Right atrium auricular region (tissue), 2 donors: ENCODE data around the gene MGLL. TPM values are rescaled to one million over a fixed set of nuclear protein-coding genes. Genes with fewer than 3 reads are reported as not detected.
A peak's percentile ranks its signal among the peaks of the same experiment; 100 is the strongest.

Experiments
- DNase-seq: peaks from one replicate; pipeline ENCODE4 v3.0.0-alpha.2; 2019; ENCODE audit warnings: low spot score
- H3K27ac ChIP-seq, 2 donors: fragments of 200-600 bp; sonication (generic); 1 replicate in 1 of 2; 2 replicates in 1 of 2; pipeline ENCODE4 v1.5.1; 2016 to 2019
- H3K27me3 ChIP-seq, 2 donors: fragments of 200-600 bp; sonication (generic); one replicate each; pipeline versions ENCODE4 v1.5.1 to v1.6.0; 2017 to 2019
- H3K36me3 ChIP-seq: fragments of 200-600 bp; sonication (generic); one replicate; pipeline ENCODE4 v1.5.1; 2016
- H3K4me1 ChIP-seq, 2 donors: fragments of 200-600 bp; sonication (generic); one replicate each; pipeline versions ENCODE4 v1.5.1 to v1.6.0; 2017 to 2019
- H3K4me3 ChIP-seq, 2 donors: fragments of 200-600 bp; sonication (generic); 1 replicate in 1 of 2; 2 replicates in 1 of 2; pipeline ENCODE4 v1.5.1; 2017 to 2019; ENCODE audit warnings: mild to moderate bottlenecking in 1 of 2, moderate library complexity in 1 of 2
- H3K9me3 ChIP-seq, 2 donors: fragments of 200-600 bp; sonication (generic); one replicate each; pipeline ENCODE4 v1.5.1; 2019
- total RNA-seq, 2 donors: library from RNA; depleted of rRNA; stranded (reverse); fragments of >200 nt; gene quantifications; one replicate each; pipeline ENCODE4 v1.1.0, GENCODE V29; 2016
- TF ChIP-seq, protein P1 (sequence below), 2 donors: fragments of 200-600 bp; sonication (generic); IDR thresholded peaks; one replicate each; pipeline ENCODE4 v1.5.1; 2019; ENCODE audit warnings: antibody characterized with exemption in 2 of 2

The MGLL gene
- total RNA-seq, 2 donors from 2014 or later = 36.3 to 46.4 TPM

GRCh38 chr3:127820826-127821313 lies 1.4 kb downstream of the MGLL start:
- DNase-seq = no peak
- H3K27me3 ChIP-seq = no peaks in the 10 kb centered on the region
- peaks cover 0 to 53% of the 10 kb centered on the region in 2 donors for H3K4me1 ChIP-seq
- H3K36me3 ChIP-seq = peaks cover 8% of the 10 kb centered on the region
- H3K27ac ChIP-seq = peak overlapping the region; percentile 85 to 89
- TF ChIP-seq, protein P1, sequence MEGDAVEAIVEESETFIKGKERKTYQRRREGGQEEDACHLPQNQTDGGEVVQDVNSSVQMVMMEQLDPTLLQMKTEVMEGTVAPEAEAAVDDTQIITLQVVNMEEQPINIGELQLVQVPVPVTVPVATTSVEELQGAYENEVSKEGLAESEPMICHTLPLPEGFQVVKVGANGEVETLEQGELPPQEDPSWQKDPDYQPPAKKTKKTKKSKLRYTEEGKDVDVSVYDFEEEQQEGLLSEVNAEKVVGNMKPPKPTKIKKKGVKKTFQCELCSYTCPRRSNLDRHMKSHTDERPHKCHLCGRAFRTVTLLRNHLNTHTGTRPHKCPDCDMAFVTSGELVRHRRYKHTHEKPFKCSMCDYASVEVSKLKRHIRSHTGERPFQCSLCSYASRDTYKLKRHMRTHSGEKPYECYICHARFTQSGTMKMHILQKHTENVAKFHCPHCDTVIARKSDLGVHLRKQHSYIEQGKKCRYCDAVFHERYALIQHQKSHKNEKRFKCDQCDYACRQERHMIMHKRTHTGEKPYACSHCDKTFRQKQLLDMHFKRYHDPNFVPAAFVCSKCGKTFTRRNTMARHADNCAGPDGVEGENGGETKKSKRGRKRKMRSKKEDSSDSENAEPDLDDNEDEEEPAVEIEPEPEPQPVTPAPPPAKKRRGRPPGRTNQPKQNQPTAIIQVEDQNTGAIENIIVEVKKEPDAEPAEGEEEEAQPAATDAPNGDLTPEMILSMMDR (IDR thresholded peaks at IDR 0.05) = no peak
- no peaks in the 10 kb centered on the region for H3K9me3 ChIP-seq
- peak overlapping the region; percentile 20 to 85 for H3K4me3 ChIP-seq

GRCh38 chr3:127820221-127820825 lies 2.0 kb downstream of the MGLL start:
- no peak for DNase-seq
- H3K27me3 ChIP-seq = no peaks in the 10 kb centered on the region
- no peaks in the 10 kb centered on the region for H3K9me3 ChIP-seq
- peaks cover 0 to 59% of the 10 kb centered on the region in 2 donors for H3K4me1 ChIP-seq
- H3K27ac ChIP-seq = peak overlapping the region; percentile 85 to 89
- H3K36me3 ChIP-seq = peaks cover 13% of the 10 kb centered on the region
- TF ChIP-seq, protein P1 (IDR thresholded peaks at IDR 0.05) = no peak
- H3K4me3 ChIP-seq = peak overlapping the region; percentile 20 to 85

- H3K36me3 ChIP-seq = peaks cover 15% of the 10 kb centered on the region
- H3K27ac ChIP-seq = peak overlapping the region; percentile 85 to 89
- no peak for DNase-seq
- no peaks in the 10 kb centered on the region for H3K9me3 ChIP-seq
- peak overlapping the region in 1 of 2 donors; percentile 85 for H3K4me3 ChIP-seq
- H3K27me3 ChIP-seq = no peaks in the 10 kb centered on the region
- TF ChIP-seq, protein P1 (IDR thresholded peaks at IDR 0.05) = no peak
- peaks cover 0 to 65% of the 10 kb centered on the region in 2 donors for H3K4me1 ChIP-seq
Observed at GRCh38 chr3:127819656-127820055, 2.7 kb downstream of the MGLL start.

DNA sequence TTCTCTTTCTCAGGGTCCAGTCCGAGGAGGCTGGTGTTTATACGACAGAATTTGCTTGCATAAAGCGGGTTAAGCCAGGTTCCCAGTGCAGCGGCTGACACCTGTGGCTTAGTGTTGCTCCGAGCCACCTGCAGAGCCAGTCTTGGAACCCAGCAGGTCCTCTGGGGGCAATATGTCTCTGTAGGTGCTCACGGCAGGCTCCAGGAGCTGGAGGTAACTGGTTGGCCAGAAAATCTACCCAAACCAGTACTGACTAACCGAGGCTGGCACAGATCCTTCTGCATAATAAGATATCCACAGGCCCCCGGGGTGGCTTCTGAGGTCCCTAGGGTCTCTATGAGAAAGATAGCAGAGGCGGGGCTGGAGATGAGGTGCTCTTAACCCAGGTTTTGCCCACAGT lies 3.2 kb downstream of the MGLL start:
- H3K27me3 ChIP-seq = no peaks in the 10 kb centered on the region
- TF ChIP-seq, protein P1 (IDR thresholded peaks at IDR 0.05) = no peak
- H3K36me3 ChIP-seq = peaks cover 15% of the 10 kb centered on the region
- H3K4me1 ChIP-seq = peaks cover 0 to 70% of the 10 kb centered on the region in 2 donors
- H3K4me3 ChIP-seq = no peak overlapping the region
- peak overlapping the region; percentile 85 to 89 for H3K27ac ChIP-seq
- no peak for DNase-seq
- H3K9me3 ChIP-seq = no peaks in the 10 kb centered on the region

DNA sequence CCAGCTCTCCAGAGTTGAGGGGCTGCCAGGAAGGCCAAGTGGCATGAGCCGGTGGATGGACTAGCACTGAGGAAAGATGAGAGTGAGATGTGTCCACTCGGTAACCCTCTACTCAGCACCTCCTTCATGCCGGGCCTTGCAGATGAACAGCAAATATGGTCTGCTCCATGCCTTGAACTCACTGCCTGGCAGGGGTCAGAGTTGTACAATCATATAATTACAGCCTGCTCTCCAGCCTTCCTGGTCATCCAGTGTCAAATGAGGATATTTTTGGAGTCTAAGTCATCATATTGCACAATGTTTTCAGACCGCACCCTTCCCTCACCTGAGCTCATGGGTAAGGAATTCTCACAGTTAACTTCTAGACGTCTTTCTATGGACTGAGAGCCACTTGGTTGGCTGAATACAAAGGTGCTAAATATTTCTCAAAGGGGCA lies 4.9 kb downstream of the MGLL start:
- Histone ChIP-seq H3K9me3 (no peaks in the 10 kb centered on the region), H3K27ac (peak overlapping the region; percentile 41 to 89), H3K4me3 (no peak overlapping the region), H3K36me3 (peaks cover 15% of the 10 kb centered on the region), H3K27me3 (no peaks in the 10 kb centered on the region), H3K4me1 (peaks cover 0 to 71% of the 10 kb centered on the region in 2 donors)
- no peak for DNase-seq
- TF ChIP-seq, protein P1 (IDR thresholded peaks at IDR 0.05) = no peak
